ENCODE results near the gene MT1E.
A peak's percentile ranks its signal among the peaks of the same experiment; 100 is the strongest.
"Not testable (repeated sequence)": the region's sequence is repeated elsewhere in the genome, so short reads cannot be mapped to it uniquely, and the experiment has no call there.

Gene MT1E

GRCh38 chr16:56625140-56625942 is at the start of gene MT1E:
Gene MT1E, plus strand, starts transcription at chr16:56625781. Its CDS starts 71 bp downstream, at chr16:56625852.
- peak in 31 of 51 donors; percentile 32 to 82 (median 63) for DNase-seq

GRCh38 chr16:56576585-56577299 is 48.8 kb upstream of the MT1E start:
- DNase-seq, result peak in 17 of 51 donors; percentile 6 to 59 (median 19)

- DNase-seq, result no peak
Measured at GRCh38 chr16:56577300-56577625, 48.3 kb upstream of the MT1E start.

GRCh38 chr16:56580391-56581048 is 45.1 kb upstream of the MT1E start:
- no peak for DNase-seq

GRCh38 chr16:56582911-56583310 is 42.7 kb upstream of the MT1E start:
- DNase-seq, result not testable (repeated sequence)

- DNase-seq, result no peak
Measured at GRCh38 chr16:56583351-56584168, 42.0 kb upstream of the MT1E start.

GRCh38 chr16:56584276-56584675 is 41.3 kb upstream of the MT1E start:
- no peak for DNase-seq

GRCh38 chr16:56588781-56589140 is 36.8 kb upstream of the MT1E start:
- no peak for DNase-seq

- peak in 45 of 51 donors; percentile 30 to 88 (median 73) for DNase-seq
Measured at GRCh38 chr16:56589141-56590039, 36.2 kb upstream of the MT1E start, which contains the start of gene MT3. Gene MT3, plus strand, starts transcription at chr16:56589528. Its CDS starts 63 bp downstream, at chr16:56589591.

GRCh38 chr16:56591377-56592060 is 34.1 kb upstream of the MT1E start:
- DNase-seq, result peak in 2 of 51 donors; percentile 26 to 47

- DNase-seq, result no peak
Measured at GRCh38 chr16:56593573-56594291, 31.8 kb upstream of the MT1E start.

GRCh38 chr16:56594292-56594619 is 31.3 kb upstream of the MT1E start:
- DNase-seq, result no peak

- peak in 24 of 51 donors; percentile 17 to 78 (median 46) for DNase-seq
Measured at GRCh38 chr16:56600398-56600999, 25.1 kb upstream of the MT1E start.

- DNase-seq, result peak in 6 of 51 donors; percentile 15 to 37 (median 24)
Measured at GRCh38 chr16:56601325-56601724, 24.3 kb upstream of the MT1E start.

- DNase-seq, result peak in 16 of 51 donors; percentile 17 to 60 (median 45)
Measured at GRCh38 chr16:56603589-56603988, 22.0 kb upstream of the MT1E start.

- DNase-seq, result no peak
Measured at GRCh38 chr16:56604966-56605365, 20.6 kb upstream of the MT1E start.

- no peak for DNase-seq
Measured at GRCh38 chr16:56605475-56605874, 20.1 kb upstream of the MT1E start.

- peak in 4 of 51 donors; percentile 10 to 46 (median 23) for DNase-seq
Measured at GRCh38 chr16:56606071-56606475, 19.5 kb upstream of the MT1E start.

All from hypothalamus (tissue), 51 donors.